Mucosa of descending colon (tissue), 3 donors: ENCODE measurements around the gene DDX60. TPM values are rescaled to one million over a fixed set of nuclear protein-coding genes. Genes with fewer than 3 reads are reported as not detected.

ENCODE experiments used
- ATAC-seq: fragments of 200-7000 bp; cut with Tn5 transposase; one replicate; pipeline ENCODE4 v1.9.1; 2020; ENCODE audit warnings: mild to moderate bottlenecking, moderate library complexity
- DNase-seq, 3 donors: peaks; one replicate each; pipeline ENCODE4 v3.0.0-alpha.2; 2020
- H3K36me3 ChIP-seq: fragments of 200-600 bp; one replicate; pipeline ENCODE4 v1.8.0; 2021; ENCODE audit warnings: low read depth, mild to moderate bottlenecking
- H3K4me1 ChIP-seq: fragments of 200-600 bp; one replicate; pipeline ENCODE4 v1.8.0; 2021; ENCODE audit warnings: low read depth, mild to moderate bottlenecking
- H3K4me3 ChIP-seq: fragments of 200-600 bp; one replicate; pipeline ENCODE4 v1.8.0; 2021; ENCODE audit warnings: mild to moderate bottlenecking
- H3K9me3 ChIP-seq: fragments of 200-600 bp; one replicate; pipeline ENCODE4 v1.8.0; 2021; ENCODE audit warnings: mild to moderate bottlenecking
- intact Hi-C, 2 donors: fragments of 100-400 bp; cut with DNase I in 1 of 2; cut with micrococcal nuclease in 1 of 2; formaldehyde crosslinking; loops; one replicate each; pipeline versions ENCODE4 v1.11.0 to v1.11.1; 2022; cut with DNase I, micrococcal nuclease
- long read RNA-seq, 2 donors: library from polyadenylated mRNA; unstranded; transcript quantifications; one replicate each; pipeline ENCODE4 v2.0.0, GENCODE V29; 2019 to 2021
- total RNA-seq, 3 donors: library from RNA; stranded (reverse); fragmentation: NEBNext Ultra II Directional in 2 of 3; extraction: Animal tissue kit (Norgen Biotek cat#: 25700) in 2 of 3; gene quantifications; one replicate each; pipeline versions ENCODE4 v1.2.1 to v1.2.4, GENCODE V29; 2021 to 2023
- TF ChIP-seq, protein P1 (sequence below): fragments of 200-600 bp; IDR thresholded peaks from one replicate; pipeline ENCODE4 v1.8.0; 2022; ENCODE audit warnings: antibody characterized with exemption, mild to moderate bottlenecking
- donor health status: DM: no; HTN: no; CAD: no; lungs with moderate emphysema.
- donor health status: DM: no; HTN: no; CAD: no.
- donor health status: DM: no; HTN: yes; CAD: no.

The DDX60 gene, protein sequence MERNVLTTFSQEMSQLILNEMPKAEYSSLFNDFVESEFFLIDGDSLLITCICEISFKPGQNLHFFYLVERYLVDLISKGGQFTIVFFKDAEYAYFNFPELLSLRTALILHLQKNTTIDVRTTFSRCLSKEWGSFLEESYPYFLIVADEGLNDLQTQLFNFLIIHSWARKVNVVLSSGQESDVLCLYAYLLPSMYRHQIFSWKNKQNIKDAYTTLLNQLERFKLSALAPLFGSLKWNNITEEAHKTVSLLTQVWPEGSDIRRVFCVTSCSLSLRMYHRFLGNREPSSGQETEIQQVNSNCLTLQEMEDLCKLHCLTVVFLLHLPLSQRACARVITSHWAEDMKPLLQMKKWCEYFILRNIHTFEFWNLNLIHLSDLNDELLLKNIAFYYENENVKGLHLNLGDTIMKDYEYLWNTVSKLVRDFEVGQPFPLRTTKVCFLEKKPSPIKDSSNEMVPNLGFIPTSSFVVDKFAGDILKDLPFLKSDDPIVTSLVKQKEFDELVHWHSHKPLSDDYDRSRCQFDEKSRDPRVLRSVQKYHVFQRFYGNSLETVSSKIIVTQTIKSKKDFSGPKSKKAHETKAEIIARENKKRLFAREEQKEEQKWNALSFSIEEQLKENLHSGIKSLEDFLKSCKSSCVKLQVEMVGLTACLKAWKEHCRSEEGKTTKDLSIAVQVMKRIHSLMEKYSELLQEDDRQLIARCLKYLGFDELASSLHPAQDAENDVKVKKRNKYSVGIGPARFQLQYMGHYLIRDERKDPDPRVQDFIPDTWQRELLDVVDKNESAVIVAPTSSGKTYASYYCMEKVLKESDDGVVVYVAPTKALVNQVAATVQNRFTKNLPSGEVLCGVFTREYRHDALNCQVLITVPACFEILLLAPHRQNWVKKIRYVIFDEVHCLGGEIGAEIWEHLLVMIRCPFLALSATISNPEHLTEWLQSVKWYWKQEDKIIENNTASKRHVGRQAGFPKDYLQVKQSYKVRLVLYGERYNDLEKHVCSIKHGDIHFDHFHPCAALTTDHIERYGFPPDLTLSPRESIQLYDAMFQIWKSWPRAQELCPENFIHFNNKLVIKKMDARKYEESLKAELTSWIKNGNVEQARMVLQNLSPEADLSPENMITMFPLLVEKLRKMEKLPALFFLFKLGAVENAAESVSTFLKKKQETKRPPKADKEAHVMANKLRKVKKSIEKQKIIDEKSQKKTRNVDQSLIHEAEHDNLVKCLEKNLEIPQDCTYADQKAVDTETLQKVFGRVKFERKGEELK (N-terminal part only)
- 100 to 1,000 TPM in 1 of 3 donors, 10 to 100 TPM in 2; 45.6 to 118 (median 50.4) TPM for total RNA-seq
- long read RNA-seq, donor 1, full-length matches to known transcripts: 34 of 49 reads
- long read RNA-seq, donor 1, partial matches to known transcripts: 7 of 49 reads
- long read RNA-seq, donor 1, other reads (novel, unspliced or antisense): 8 of 49 reads
- long read RNA-seq, donor 2, full-length matches to known transcripts: 1 of 44 reads
- long read RNA-seq, donor 2, partial matches to known transcripts: 38 of 44 reads
- long read RNA-seq, donor 2, other reads (novel, unspliced or antisense): 5 of 44 reads

DNA sequence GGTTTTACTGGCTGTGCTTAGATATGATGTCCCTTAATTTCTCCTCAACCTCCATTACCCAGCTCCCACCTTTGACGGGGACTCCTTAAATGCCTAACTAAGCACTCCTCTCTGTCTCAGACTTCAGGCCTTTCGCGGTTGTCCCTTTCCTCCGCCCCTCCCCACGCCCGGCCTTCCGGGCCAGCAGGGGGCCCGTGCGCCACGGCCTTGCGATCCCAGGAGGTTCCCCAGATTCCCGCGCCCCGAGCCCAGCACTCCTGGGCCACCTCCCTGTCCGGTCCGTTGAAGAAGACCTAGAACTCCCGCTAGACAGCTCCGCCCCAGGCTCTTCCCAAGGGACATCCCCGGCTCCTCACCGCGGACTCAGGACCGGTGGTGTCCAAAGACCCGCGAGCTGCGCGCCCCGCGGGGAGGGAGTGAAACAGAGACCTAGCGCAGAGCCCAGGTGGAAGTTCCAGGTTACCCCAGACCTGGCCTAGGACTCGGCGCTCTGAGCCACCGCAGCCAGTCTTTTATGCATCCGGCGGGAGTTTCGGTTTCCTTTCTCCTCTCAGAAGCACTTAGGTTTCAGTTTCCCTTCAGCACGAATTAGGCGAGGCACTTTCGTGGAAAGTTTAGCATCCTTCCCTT lies at the start of gene DDX60:
TSS of gene DDX60 (minus strand) at position 487 of the 630 bp plus-strand sequence. CDS start 7,493 bp downstream, outside the sequence.
- Histone ChIP-seq H3K9me3 (no peaks in the 10 kb centered on the region), H3K4me1 (peaks cover 20% of the 10 kb centered on the region), H3K4me3 (peak within 1 kb of the TSS; percentile 60), H3K36me3 (no peaks in the 10 kb centered on the region)
- peak; percentile 92 for ATAC-seq
- DNase-seq: peak; percentile 85 to 93 (median 86)
- TF ChIP-seq, protein P1, sequence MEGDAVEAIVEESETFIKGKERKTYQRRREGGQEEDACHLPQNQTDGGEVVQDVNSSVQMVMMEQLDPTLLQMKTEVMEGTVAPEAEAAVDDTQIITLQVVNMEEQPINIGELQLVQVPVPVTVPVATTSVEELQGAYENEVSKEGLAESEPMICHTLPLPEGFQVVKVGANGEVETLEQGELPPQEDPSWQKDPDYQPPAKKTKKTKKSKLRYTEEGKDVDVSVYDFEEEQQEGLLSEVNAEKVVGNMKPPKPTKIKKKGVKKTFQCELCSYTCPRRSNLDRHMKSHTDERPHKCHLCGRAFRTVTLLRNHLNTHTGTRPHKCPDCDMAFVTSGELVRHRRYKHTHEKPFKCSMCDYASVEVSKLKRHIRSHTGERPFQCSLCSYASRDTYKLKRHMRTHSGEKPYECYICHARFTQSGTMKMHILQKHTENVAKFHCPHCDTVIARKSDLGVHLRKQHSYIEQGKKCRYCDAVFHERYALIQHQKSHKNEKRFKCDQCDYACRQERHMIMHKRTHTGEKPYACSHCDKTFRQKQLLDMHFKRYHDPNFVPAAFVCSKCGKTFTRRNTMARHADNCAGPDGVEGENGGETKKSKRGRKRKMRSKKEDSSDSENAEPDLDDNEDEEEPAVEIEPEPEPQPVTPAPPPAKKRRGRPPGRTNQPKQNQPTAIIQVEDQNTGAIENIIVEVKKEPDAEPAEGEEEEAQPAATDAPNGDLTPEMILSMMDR: no peak
- intact Hi-C loops: no loop called here

DNA sequence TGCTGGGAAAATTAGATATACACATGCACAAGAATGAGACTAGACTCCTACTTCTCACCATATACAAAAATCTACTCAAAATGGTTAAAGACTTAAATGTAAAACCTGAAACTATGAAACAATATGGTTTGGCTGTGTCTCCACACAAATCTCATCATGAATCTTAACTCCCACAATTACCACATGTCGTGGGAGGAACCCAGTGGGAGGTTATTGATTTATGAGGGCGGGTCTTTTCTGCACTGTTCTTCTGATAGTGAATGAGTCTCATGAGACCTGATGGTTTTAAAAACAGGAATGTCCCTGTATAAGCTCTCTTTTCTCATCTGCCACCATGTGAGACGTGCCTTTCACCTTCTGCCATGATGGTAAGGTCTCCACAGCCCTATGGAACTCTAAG lies 48.5 kb upstream of the DDX60 start:
- TF ChIP-seq, protein P1: no peak

DNA sequence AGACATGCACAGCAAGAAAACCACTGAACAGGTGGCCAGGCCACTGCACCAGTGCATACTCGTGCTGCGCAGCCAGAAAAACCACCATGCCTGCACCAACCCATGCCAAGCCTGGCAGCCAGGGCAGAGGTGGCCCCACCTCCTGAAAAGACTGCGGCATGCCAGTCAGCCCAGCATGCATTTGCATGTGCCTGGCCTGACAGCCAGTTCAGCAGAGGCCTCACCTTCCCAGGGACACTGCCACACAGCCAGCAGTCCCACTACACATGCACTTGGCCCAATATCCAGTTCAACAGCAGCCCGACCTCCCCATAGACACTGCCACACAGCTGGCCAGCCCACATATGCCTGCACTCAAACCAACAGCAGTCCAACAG lies 43.5 kb upstream of the DDX60 start:
- H3K4me3 ChIP-seq: no peak overlapping the region
- intact Hi-C loops: no loop called here
- TF ChIP-seq, protein P1: no peak
- H3K36me3 ChIP-seq: no peaks in the 10 kb centered on the region
- H3K9me3 ChIP-seq: peaks cover 2% of the 10 kb centered on the region
- no peaks in the 10 kb centered on the region for H3K4me1 ChIP-seq
- DNase-seq (no peak), ATAC-seq (no peak)

More for the DNA sequence above, 48.5 kb upstream of the DDX60 start:
- DNase-seq (no peak), ATAC-seq (no peak)
- peaks cover 2% of the 10 kb centered on the region for H3K9me3 ChIP-seq
- no peaks in the 10 kb centered on the region for H3K4me1 ChIP-seq
- intact Hi-C loops: no loop called here
- H3K4me3 ChIP-seq: no peak overlapping the region
- no peaks in the 10 kb centered on the region for H3K36me3 ChIP-seq

DNA sequence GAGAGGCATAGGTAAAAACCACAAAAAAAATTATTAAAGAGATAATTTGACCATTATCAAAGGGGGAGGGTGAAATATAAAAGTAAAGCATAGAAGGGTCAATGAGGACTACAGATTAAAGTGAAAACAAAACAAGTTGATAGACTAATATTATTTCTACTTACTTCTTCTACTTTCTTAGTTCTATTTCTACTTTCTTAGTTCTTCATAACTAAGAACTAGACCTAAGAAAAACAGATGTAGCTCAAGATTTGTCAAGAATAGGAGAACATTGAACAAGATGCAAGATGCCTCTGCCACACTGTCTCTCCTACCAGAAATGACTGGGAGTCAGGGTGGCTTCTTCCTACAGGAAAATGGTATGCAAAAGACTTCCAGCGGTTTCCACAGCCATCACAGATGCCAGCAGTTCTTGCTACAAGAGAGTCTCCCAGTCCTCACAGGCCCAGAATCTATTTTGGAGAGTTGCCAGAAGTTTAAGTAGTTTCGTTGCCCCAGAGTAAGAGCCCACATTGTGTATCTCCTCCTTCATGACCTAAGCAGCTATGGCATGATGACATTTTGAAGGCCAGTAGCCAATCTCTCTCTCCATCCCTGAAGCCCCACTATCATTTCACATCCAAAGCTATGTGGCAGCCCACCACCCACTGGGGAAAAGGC lies 42.9 kb upstream of the DDX60 start:
- Histone ChIP-seq H3K9me3 (peaks cover under 1% of the 10 kb centered on the region), H3K4me3 (no peak overlapping the region), H3K4me1 (no peaks in the 10 kb centered on the region), H3K36me3 (no peaks in the 10 kb centered on the region)
- ATAC-seq (no peak), DNase-seq (no peak)
- intact Hi-C loops: no loop called here
- TF ChIP-seq, protein P1: no peak
